ENCODE measurements around the gene MSANTD7. TPM values are rescaled to one million over a fixed set of nuclear protein-coding genes. Genes with fewer than 3 reads are reported as not detected.

The MSANTD7 gene
- total and polyA plus RNA-seq, 9 of the 15 experiments (the other 6 are each of a cell fraction or from before 2014, with no cell fraction given), result 5.2 to 27.3 (median 23.6) TPM

DNA sequence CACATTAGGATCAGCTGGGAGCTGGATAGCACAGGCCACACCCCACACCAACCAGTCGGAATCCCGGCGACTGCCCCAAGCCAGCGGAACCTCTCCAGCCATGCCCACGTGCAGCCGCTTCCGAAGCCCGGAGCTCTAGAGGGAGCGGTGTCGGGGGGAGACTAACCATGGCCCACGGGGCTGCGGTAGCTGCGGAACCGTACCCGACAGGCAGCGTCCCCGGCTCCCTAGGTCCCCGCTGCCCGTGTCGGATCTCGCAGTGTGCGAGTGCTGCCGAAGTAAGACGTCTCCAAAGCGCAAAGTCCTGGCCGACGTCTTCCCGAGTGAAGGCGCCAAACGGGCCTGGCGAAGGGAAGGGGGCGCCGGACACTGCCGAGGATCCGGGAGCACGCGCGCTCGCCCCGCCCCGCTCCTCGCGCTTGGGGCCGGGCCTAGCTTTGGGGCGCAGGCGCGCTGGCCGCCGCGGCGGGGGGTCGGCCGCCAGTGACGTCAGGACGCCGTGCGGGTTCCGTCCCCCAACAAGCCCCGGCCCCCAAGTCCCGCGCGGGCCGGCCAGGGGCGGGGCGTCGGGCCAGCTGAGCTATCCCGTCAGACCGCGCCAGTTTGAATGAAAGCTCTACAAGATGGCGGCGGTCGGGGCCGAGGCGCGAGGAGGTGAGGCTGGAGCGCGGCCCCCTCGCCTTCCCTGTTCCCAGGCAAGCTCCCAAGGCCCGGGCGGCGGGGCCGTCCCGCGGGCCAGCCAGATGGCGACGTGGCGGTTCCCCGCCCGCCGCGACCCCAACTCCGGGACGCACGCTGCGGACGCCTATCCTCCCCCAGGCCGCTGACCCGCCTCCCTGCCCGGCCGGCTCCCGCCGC is 40.4 kb downstream of the MSANTD7 start, which contains the start of gene SUV39H2 (continued):
- TF ChIP-seq ZFP91 (CRISPR knock-in tag; IDR thresholded peaks at IDR 0.05) (no peak), PKNOX1 (IDR thresholded peaks at IDR 0.05) (peak; percentile 54; the same call in 1 of the 2 replicates), SMARCE1 (IDR thresholded peaks at IDR 0.05) (peak; percentile 63; the same call in 1 of the 2 replicates), RB1 (IDR thresholded peaks at IDR 0.05; ENCODE audit: low read depth) (peak; percentile 91), RFX7 (CRISPR knock-in tag; IDR thresholded peaks at IDR 0.05) (no peak), NR4A1 (CRISPR knock-in tag; IDR thresholded peaks at IDR 0.05) (peak; percentile 27; the same call in 1 of the 2 replicates), NR4A1 (tag; IDR thresholded peaks at IDR 0.05) (no peak), CBX2 (IDR thresholded peaks at IDR 0.05; ENCODE audit: insufficient read depth, low read length, poor library complexity, severe bottlenecking) (no peak), SMARCA4 (IDR thresholded peaks at IDR 0.05) (no peak), TAF7 (tag; IDR thresholded peaks at IDR 0.05) (peak; percentile 70; the same call in 1 of the 2 replicates), CTBP1 (IDR thresholded peaks at IDR 0.05; ENCODE audit: borderline replicate concordance) (peak; percentile 75; the same call in 1 of the 2 replicates), SETDB1 (IDR thresholded peaks at IDR 0.05; ENCODE audit: low read length) (no peak), FOXM1 (IDR thresholded peaks at IDR 0.05; ENCODE audit: low read depth) (no peak), FOXM1 (CRISPR knock-in tag; IDR thresholded peaks at IDR 0.05; ENCODE audit: low read depth) (peak; percentile 58), SIX5 (IDR thresholded peaks at IDR 0.05; ENCODE audit: borderline replicate concordance in 1 of 2, insufficient read depth in 1 of 2, low read depth in 1 of 2, low read length in 2 of 2) (no peak), ZNF41 (CRISPR knock-in tag; conservative IDR thresholded peaks at IDR 0.05) (no peak), HDGF (IDR thresholded peaks at IDR 0.05) (no peak), FOXJ2 (tag; IDR thresholded peaks at IDR 0.05) (0 out of 2 replicates have a peak, but pooled peaks have one; percentile 18), THAP12 (CRISPR knock-in tag; IDR thresholded peaks at IDR 0.05) (0 out of 2 replicates have a peak, but pooled peaks have one; percentile 42), POLR2B (IDR thresholded peaks at IDR 0.05; ENCODE audit: low read depth, partially characterized antibody) (peak; percentile 67), CXXC5 (CRISPR knock-in tag; IDR thresholded peaks at IDR 0.05) (peak; percentile 92), NFATC3 (IDR thresholded peaks at IDR 0.05) (no peak), NFIC (IDR thresholded peaks at IDR 0.05) (peak; percentile 35; the same call in 1 of the 2 replicates), ZNF12 (CRISPR knock-in tag; IDR thresholded peaks at IDR 0.05) (no peak), E2F3 (CRISPR knock-in tag; IDR thresholded peaks at IDR 0.05) (0 out of 2 replicates have a peak, but pooled peaks have one; percentile 48), PHF20 (IDR thresholded peaks at IDR 0.05; ENCODE audit: partially characterized antibody) (peak; percentile 59), ZNF778 (CRISPR knock-in tag; IDR thresholded peaks at IDR 0.05) (no peak)

All from K562 (cell line).